ENCODE data around the gene ANKAR. TPM values are rescaled to one million over a fixed set of nuclear protein-coding genes. Genes with fewer than 3 reads are reported as not detected.
A peak's percentile ranks its signal among the peaks of the same experiment; 100 is the strongest.
"Not testable (repeated sequence)": the region's sequence is repeated elsewhere in the genome, so short reads cannot be mapped to it uniquely, and the experiment has no call there.

Gene ANKAR
- total RNA-seq, 4 donors from 2014 or later: 7.9 to 19.1 (median 11.2) TPM

DNA sequence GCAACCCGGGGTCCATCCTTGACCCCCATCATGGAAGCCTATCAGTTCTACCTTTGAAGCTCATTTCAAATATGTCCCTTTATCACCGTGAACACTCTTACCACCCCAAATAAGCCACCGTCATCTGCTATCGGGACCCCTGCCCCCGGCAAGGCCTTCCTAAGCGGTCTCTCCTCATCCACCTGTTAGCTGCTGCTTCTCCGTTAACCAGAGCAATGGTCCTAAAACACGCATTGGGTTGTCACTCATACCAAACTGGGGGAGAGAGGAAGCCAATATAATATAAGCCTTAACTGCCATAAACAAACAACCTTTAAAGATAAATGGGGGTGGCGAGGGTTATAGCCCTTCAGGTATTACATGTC lies 12.5 kb upstream of the ANKAR start:
- Histone ChIP-seq H3K9me3 (no peaks in the 10 kb centered on the region), H3K4me1 (peaks cover 22 to 37% (median 30%) of the 10 kb centered on the region in 4 donors), H3K27ac (replicated peaks in 1 of 4) (peak overlapping the region; percentile 87 to 90 (median 89)), H3K36me3 (peaks cover 7 to 15% (median 11%) of the 10 kb centered on the region in 4 donors), H3K27me3 (no peaks in the 10 kb centered on the region), H3K4me3 (peak overlapping the region; percentile 75 to 96 (median 85))
- intact Hi-C loops (cut with DNase I): loop anchor here (2.0 to 5.0 kb wide), 2 partner anchors 35 to 120 kb away; partner anchors contain the start of genes ORMDL1 and PMS1
- 4% methylated on average over 9 of the region's 9 CpGs for WGBS
- TF ChIP-seq, protein P1, sequence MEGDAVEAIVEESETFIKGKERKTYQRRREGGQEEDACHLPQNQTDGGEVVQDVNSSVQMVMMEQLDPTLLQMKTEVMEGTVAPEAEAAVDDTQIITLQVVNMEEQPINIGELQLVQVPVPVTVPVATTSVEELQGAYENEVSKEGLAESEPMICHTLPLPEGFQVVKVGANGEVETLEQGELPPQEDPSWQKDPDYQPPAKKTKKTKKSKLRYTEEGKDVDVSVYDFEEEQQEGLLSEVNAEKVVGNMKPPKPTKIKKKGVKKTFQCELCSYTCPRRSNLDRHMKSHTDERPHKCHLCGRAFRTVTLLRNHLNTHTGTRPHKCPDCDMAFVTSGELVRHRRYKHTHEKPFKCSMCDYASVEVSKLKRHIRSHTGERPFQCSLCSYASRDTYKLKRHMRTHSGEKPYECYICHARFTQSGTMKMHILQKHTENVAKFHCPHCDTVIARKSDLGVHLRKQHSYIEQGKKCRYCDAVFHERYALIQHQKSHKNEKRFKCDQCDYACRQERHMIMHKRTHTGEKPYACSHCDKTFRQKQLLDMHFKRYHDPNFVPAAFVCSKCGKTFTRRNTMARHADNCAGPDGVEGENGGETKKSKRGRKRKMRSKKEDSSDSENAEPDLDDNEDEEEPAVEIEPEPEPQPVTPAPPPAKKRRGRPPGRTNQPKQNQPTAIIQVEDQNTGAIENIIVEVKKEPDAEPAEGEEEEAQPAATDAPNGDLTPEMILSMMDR (IDR thresholded peaks at IDR 0.05): no peak
- TF ChIP-seq EP300 (IDR thresholded peaks at IDR 0.05) (no peak), POLR2AphosphoS5 (IDR thresholded peaks at IDR 0.05) (no peak)
- DNase-seq (ENCODE audit: extremely low spot score): no peak

DNA sequence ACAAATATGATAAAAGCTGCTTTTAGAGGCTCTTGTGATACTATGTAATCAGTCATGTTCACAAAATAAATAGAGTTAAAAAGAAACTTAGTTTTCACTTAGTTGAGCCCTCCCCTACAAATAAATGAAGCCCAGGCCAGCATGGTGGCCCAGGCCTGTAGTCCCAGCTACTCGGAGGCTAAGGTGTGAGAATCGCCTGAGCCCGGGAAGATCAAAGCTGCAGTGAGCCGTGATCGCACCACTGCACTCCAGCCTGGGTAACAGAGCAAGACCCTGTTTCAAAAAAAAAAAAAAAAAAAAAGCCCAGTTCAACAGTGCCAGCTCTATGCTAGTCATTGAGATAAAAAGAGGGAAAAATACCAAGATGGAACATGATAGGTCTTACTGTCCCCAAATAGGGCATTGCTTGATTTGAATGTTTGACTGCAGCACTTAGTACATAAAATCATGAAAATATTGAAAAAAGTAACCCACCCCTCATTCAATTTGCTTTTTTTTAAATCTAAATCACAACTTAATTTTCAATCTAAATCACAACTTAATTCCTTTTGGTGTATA lies 11.7 kb upstream of the ANKAR start:
- Histone ChIP-seq H3K4me1 (peaks cover 22 to 37% (median 30%) of the 10 kb centered on the region in 4 donors), H3K4me3 (peak overlapping the region; percentile 75 to 96 (median 85)), H3K27ac (replicated peaks in 1 of 4) (no peak overlapping the region), H3K27me3 (no peaks in the 10 kb centered on the region), H3K9me3 (no peaks in the 10 kb centered on the region), H3K36me3 (peaks cover 9 to 23% (median 18%) of the 10 kb centered on the region in 4 donors)
- WGBS: 74% methylated on average over 5 of the region's 5 CpGs
- intact Hi-C loops (cut with DNase I): loop anchor here (5.0 kb wide), 1 partner anchor 120 kb away; the partner anchor contains the start of genes ORMDL1 and PMS1
- no peak for DNase-seq (ENCODE audit: extremely low spot score)
- TF ChIP-seq, protein P1 (IDR thresholded peaks at IDR 0.05): no peak
- TF ChIP-seq POLR2A (IDR thresholded peaks at IDR 0.05; ENCODE audit: low read depth) (no peak), EP300 (IDR thresholded peaks at IDR 0.05) (no peak), POLR2AphosphoS5 (IDR thresholded peaks at IDR 0.05) (no peak)

DNA sequence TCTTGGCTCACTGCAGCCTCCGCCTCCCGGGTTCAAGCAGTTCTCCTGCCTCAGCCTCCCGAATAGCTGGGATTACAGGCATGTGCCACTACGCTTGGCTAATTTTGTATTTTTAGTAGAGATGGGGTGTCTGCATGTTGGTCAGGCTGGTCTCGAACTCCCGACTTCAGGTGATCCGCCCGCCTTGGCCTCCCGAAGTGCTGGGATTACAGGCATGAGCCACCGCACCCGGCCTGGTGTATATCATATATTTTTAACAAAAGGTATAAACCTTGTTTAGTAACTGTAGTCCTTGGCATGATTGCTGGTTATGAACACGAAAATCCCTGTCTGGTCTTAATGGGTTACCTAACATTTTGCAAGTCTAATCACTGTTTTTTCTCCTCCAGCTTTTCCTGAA lies 11.2 kb upstream of the ANKAR start:
- peaks cover 22 to 37% (median 30%) of the 10 kb centered on the region in 4 donors for H3K4me1 ChIP-seq
- 98% methylated on average over 12 of the region's 12 CpGs for WGBS
- H3K27me3 ChIP-seq; H3K9me3 ChIP-seq; DNase-seq (ENCODE audit: extremely low spot score); H3K4me3 ChIP-seq; H3K27ac ChIP-seq (replicated peaks in 1 of 4): not testable (repeated sequence)
- intact Hi-C loops (cut with DNase I): loop anchor here (5.0 kb wide), 1 partner anchor 119 kb away; the partner anchor contains the start of genes ORMDL1 and PMS1
- peaks cover 12 to 29% (median 23%) of the 10 kb centered on the region in 4 donors for H3K36me3 ChIP-seq

DNA sequence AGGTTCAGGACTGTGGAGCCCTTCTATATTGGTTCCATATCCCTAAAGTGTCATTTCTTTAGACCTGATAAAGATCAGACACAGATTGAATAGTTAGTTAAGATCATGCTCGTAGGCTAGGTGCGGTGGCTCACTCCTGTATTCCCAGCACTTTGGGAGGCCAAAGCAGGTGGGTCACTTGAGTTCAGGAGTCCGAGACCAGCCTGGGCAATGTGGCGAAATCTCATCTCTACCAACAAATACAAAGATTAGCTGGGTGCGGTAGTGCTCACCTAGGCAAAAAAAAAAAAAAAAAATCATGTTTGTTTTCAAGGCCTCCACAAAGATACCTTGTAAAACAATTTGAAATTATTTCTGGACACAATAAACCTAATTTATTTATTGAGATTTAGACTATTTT lies 4.6 kb upstream of the ANKAR start:
- intact Hi-C loops (cut with DNase I): no loop called here
- no peak for DNase-seq (ENCODE audit: extremely low spot score)

DNA sequence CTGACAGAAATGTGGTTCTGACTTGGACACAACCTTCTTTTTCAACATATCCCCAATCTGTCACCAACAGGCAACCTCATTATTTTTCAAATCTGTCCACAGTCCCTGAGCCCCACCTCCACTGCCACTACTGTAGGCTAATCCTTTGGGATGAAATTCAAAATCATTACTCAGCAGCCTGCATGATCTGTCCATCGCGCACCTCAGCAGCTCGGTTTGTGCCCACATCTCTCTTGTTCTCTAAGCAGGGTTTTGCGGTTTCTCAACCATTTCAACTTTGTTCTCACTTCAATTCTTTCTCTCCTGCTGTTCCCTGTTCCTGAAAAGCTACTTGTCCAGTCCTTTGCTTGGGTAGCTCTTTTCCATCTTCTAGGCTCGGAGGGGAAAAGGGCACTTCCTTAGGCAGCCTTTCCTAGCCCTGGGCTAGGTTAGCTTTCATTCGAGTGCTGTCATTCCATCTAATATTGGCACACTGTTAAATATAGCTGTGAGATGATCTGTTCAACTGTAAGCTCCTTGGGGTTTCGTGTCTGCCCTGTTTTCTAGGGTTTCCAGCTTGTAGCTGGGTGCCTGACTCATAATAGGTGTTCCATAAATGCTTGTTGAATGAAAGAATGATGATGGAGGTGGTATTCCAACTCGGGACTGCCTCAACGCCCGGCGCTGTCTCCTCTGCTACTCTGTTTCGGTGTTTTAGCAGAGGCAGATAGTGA lies 653 bp upstream of the ANKAR start:
- H3K4me3 ChIP-seq: peak overlapping the region; percentile 62 to 74 (median 70)
- H3K36me3 ChIP-seq: peaks cover 17 to 39% (median 28%) of the 10 kb centered on the region in 4 donors
- H3K27me3 ChIP-seq: no peaks in the 10 kb centered on the region
- 37% methylated on average over 12 of the region's 12 CpGs for WGBS
- TF ChIP-seq EP300 (IDR thresholded peaks at IDR 0.05) (no peak), POLR2A (IDR thresholded peaks at IDR 0.05; ENCODE audit: low read depth) (no peak), POLR2AphosphoS5 (IDR thresholded peaks at IDR 0.05) (no peak)
- TF ChIP-seq, protein P1 (IDR thresholded peaks at IDR 0.05): no peak
- no peak for DNase-seq (ENCODE audit: extremely low spot score)
- H3K9me3 ChIP-seq: peaks cover 0 to 6% (median 0%) of the 10 kb centered on the region in 4 donors
- H3K27ac ChIP-seq (replicated peaks in 1 of 4): peak overlapping the region; percentile 93 to 99 (median 97)
- intact Hi-C loops (cut with DNase I): no loop called here
- H3K4me1 ChIP-seq: peaks cover 14 to 34% (median 24%) of the 10 kb centered on the region in 4 donors

More for the DNA sequence above, 4.6 kb upstream of the ANKAR start:
- Histone ChIP-seq H3K27ac (replicated peaks in 1 of 4) (no peak overlapping the region), H3K4me3 (no peak overlapping the region), H3K4me1 (peaks cover 6 to 15% (median 11%) of the 10 kb centered on the region in 4 donors), H3K9me3 (no peaks in the 10 kb centered on the region), H3K27me3 (no peaks in the 10 kb centered on the region), H3K36me3 (peaks cover 37 to 69% (median 54%) of the 10 kb centered on the region in 4 donors)
- 96% methylated on average over 5 of the region's 5 CpGs for WGBS
- TF ChIP-seq, protein P1 (IDR thresholded peaks at IDR 0.05): no peak
- TF ChIP-seq POLR2A (IDR thresholded peaks at IDR 0.05; ENCODE audit: low read depth): no peak
- no peak for TF ChIP-seq EP300 (IDR thresholded peaks at IDR 0.05)
- TF ChIP-seq POLR2AphosphoS5 (IDR thresholded peaks at IDR 0.05): no peak

All from esophagus muscularis mucosa (tissue), 4 donors.